Upper lobe of left lung (tissue), 6 donors: ENCODE data around the gene KLLN. TPM values are rescaled to one million over a fixed set of nuclear protein-coding genes. Genes with fewer than 3 reads are reported as not detected.
"Not testable (repeated sequence)": the region's sequence is repeated elsewhere in the genome, so short reads cannot be mapped to it uniquely, and the experiment has no call there.

ENCODE experiments used
- ATAC-seq, 2 donors: fragments of 200-7000 bp; cut with Tn5 transposase; one replicate each; pipeline ENCODE4 v1.9.1; 2022; ENCODE audit warnings: mild to moderate bottlenecking in 2 of 2, moderate library complexity in 2 of 2; ENCODE audit not compliant: low FRiP score in 2 of 2
- DNase-seq, 2 donors: peaks; one replicate each; pipeline ENCODE4 v3.0.0-alpha.2; 2019 to 2020
- H3K27ac ChIP-seq, 4 donors: fragments of 200-600 bp; sonication (generic); one replicate each; pipeline ENCODE4 v1.5.1; 2016 to 2019
- H3K27me3 ChIP-seq, 4 donors: fragments of 200-600 bp; sonication (generic); one replicate each; pipeline ENCODE4 v1.5.1; 2017 to 2019
- H3K36me3 ChIP-seq, 4 donors: fragments of 200-600 bp; sonication (generic); one replicate each; pipeline ENCODE4 v1.5.1; 2016 to 2019
- H3K4me1 ChIP-seq, 4 donors: fragments of 200-600 bp; sonication (generic); one replicate each; pipeline ENCODE4 v1.5.1; 2018 to 2019
- H3K4me3 ChIP-seq, 4 donors: fragments of 200-600 bp; sonication (generic); one replicate each; pipeline ENCODE4 v1.5.1; 2017 to 2019; ENCODE audit warnings: mild to moderate bottlenecking in 2 of 4, moderate library complexity in 1 of 4
- H3K9me3 ChIP-seq, 4 donors: fragments of 200-600 bp; sonication (generic); one replicate each; pipeline ENCODE4 v1.5.1; 2018 to 2019
- CTCF ChIP-seq, 6 experiments: fragments of 450-650 bp in 4 of 6; fragments of 200-600 bp in 2 of 6; sonication (generic) in 2 of 6; IDR thresholded peaks; one replicate each; pipeline ENCODE4 v1.5.1; 2016 to 2019; ENCODE audit warnings: antibody characterized with exemption in 6 of 6
- EP300 ChIP-seq, 4 donors: sonication (generic); formaldehyde crosslinking; IDR thresholded peaks; one replicate each; pipeline ENCODE4 v1.5.1; 2017; ENCODE audit warnings: antibody characterized with exemption in 4 of 4, control low read depth in 2 of 4
- POLR2A ChIP-seq, 4 donors: fragments of 450-650 bp; IDR thresholded peaks; one replicate each; pipeline ENCODE4 v1.5.1; 2016 to 2017; ENCODE audit warnings: antibody characterized with exemption in 4 of 4, mild to moderate bottlenecking in 2 of 4
- POLR2AphosphoS5 ChIP-seq, 2 donors: sonication (generic); formaldehyde crosslinking; IDR thresholded peaks; one replicate each; pipeline ENCODE4 v1.5.1; 2017; ENCODE audit warnings: antibody characterized with exemption in 2 of 2
- WGBS, 2 donors: methylation state at CpG; one replicate each; pipeline ENCODE4 v1.1.5; 2017 to 2018; 5-methylcytosine and 5-hydroxymethylcytosine counted together
- total RNA-seq, 6 donors: library from RNA; depleted of rRNA in 4 of 6; stranded (reverse); fragments of >200 nt in 4 of 6; gene quantifications; one replicate each; pipeline versions ENCODE4 v1.1.0 to v1.2.1, GENCODE V29; 2016 to 2021
- donor health status: DM: no; HTN: no; CAD: no; lungs with moderate emphysema.
- donor health status: DM: no; HTN: yes; CAD: no; lungs with severe emphysema.

The KLLN gene
- total RNA-seq, 6 donors from 2014 or later = 0.20 to 0.54 (median 0.44) TPM; not detected in 2

- Histone ChIP-seq H3K27me3 (no peaks in the 10 kb centered on the region), H3K27ac (no peak overlapping the region), H3K36me3 (no peaks in the 10 kb centered on the region), H3K4me3 (no peak overlapping the region), H3K9me3 (no peaks in the 10 kb centered on the region), H3K4me1 (no peaks in the 10 kb centered on the region)
- TF ChIP-seq POLR2AphosphoS5 (IDR thresholded peaks at IDR 0.05) = no peak
- TF ChIP-seq CTCF (IDR thresholded peaks at IDR 0.05) = no peak
- TF ChIP-seq EP300 (IDR thresholded peaks at IDR 0.05) = no peak
- no peak for TF ChIP-seq POLR2A (IDR thresholded peaks at IDR 0.05)
- no peak for ATAC-seq
- no peak for DNase-seq
Observed at GRCh38 chr10:87849001-87849400, 14.3 kb downstream of the KLLN start.

GRCh38 chr10:87847550-87847949 lies 15.8 kb downstream of the KLLN start:
- H3K4me3 ChIP-seq = no peak overlapping the region
- no peaks in the 10 kb centered on the region for H3K9me3 ChIP-seq
- peaks cover 0 to 3% (median 0%) of the 10 kb centered on the region in 4 donors for H3K4me1 ChIP-seq
- H3K27ac ChIP-seq = no peak overlapping the region
- no peaks in the 10 kb centered on the region for H3K27me3 ChIP-seq
- ATAC-seq (no peak), DNase-seq (no peak)
- H3K36me3 ChIP-seq = no peaks in the 10 kb centered on the region
- TF ChIP-seq EP300 (IDR thresholded peaks at IDR 0.05) = no peak
- TF ChIP-seq CTCF (IDR thresholded peaks at IDR 0.05) = no peak
- TF ChIP-seq POLR2AphosphoS5 (IDR thresholded peaks at IDR 0.05) = no peak
- TF ChIP-seq POLR2A (IDR thresholded peaks at IDR 0.05) = no peak

- not testable (repeated sequence) for H3K27ac ChIP-seq, ATAC-seq, H3K4me1 ChIP-seq, H3K4me3 ChIP-seq, H3K9me3 ChIP-seq, H3K36me3 ChIP-seq, H3K27me3 ChIP-seq
- DNase-seq = peak in 1 of 2 donors; percentile 37
- WGBS, 2 donors = 67 to 75% methylated on average over 8 of the region's 8 CpGs
Observed at GRCh38 chr10:87846711-87847110, 16.6 kb downstream of the KLLN start.

GRCh38 chr10:87846023-87846422 lies 17.3 kb downstream of the KLLN start:
- Histone ChIP-seq H3K27ac (no peak overlapping the region), H3K27me3 (no peaks in the 10 kb centered on the region), H3K4me3 (no peak overlapping the region), H3K4me1 (peaks cover 0 to 3% (median 0%) of the 10 kb centered on the region in 4 donors), H3K36me3 (no peaks in the 10 kb centered on the region), H3K9me3 (no peaks in the 10 kb centered on the region)
- no peak for ATAC-seq
- WGBS, 2 donors = 75 to 85% methylated on average over 7 of the region's 7 CpGs
- no peak for TF ChIP-seq EP300 (IDR thresholded peaks at IDR 0.05)
- no peak for TF ChIP-seq CTCF (IDR thresholded peaks at IDR 0.05)
- no peak for TF ChIP-seq POLR2A (IDR thresholded peaks at IDR 0.05)
- TF ChIP-seq POLR2AphosphoS5 (IDR thresholded peaks at IDR 0.05) = no peak
- DNase-seq = no peak

- DNase-seq (no peak), ATAC-seq (no peak)
- H3K36me3 ChIP-seq = no peaks in the 10 kb centered on the region
- no peaks in the 10 kb centered on the region for H3K27me3 ChIP-seq
- no peaks in the 10 kb centered on the region for H3K9me3 ChIP-seq
- no peak overlapping the region for H3K27ac ChIP-seq
- WGBS, 2 donors = 92 to 96% methylated on average over 3 of the region's 3 CpGs
- peaks cover 0 to 3% (median 0%) of the 10 kb centered on the region in 4 donors for H3K4me1 ChIP-seq
- TF ChIP-seq POLR2AphosphoS5 (IDR thresholded peaks at IDR 0.05) = no peak
- TF ChIP-seq POLR2A (IDR thresholded peaks at IDR 0.05) = no peak
- TF ChIP-seq CTCF (IDR thresholded peaks at IDR 0.05) = no peak
- TF ChIP-seq EP300 (IDR thresholded peaks at IDR 0.05) = no peak
- no peak overlapping the region for H3K4me3 ChIP-seq
Observed at GRCh38 chr10:87845624-87845998, 17.7 kb downstream of the KLLN start.
